ENCODE results near the gene LRRN4CL.

GRCh38 chr11:62726156-62726914 lies 37.0 kb upstream of the LRRN4CL start:
- TF ChIP-seq CTCF (IDR thresholded peaks at IDR 0.05) (no peak), POLR2A (IDR thresholded peaks at IDR 0.05) (no peak)
